Measurements from ENCODE around the gene MRTFB. TPM values are rescaled to one million over a fixed set of nuclear protein-coding genes. Genes with fewer than 3 reads are reported as not detected.

MRTFB gene
- total RNA-seq, 1 donor from 2014 or later, result 89.4 TPM

- DNase-seq (ENCODE audit: low spot score in 2 of 2), result no peak
- H3K9me3 ChIP-seq, result no peaks in the 10 kb centered on the region
- H3K27ac ChIP-seq, result no peak overlapping the region
- no peaks in the 10 kb centered on the region for H3K27me3 ChIP-seq
- intact Hi-C loops (cut with DNase I), result loop anchor here (1.0 to 5.0 kb wide), 4 partner anchors 33 to 353 kb away; partner anchors contain the start of gene ERCC4
- peak; percentile 62 to 83 (median 78) for TF ChIP-seq CTCF (IDR thresholded peaks at IDR 0.05)
- H3K4me3 ChIP-seq, result no peak overlapping the region
- H3K36me3 ChIP-seq, result peaks cover 50 to 68% of the 10 kb centered on the region in 2 donors
- H3K4me1 ChIP-seq, result no peaks in the 10 kb centered on the region
Measured at GRCh38 chr16:14249291-14250032, 178.3 kb downstream of the MRTFB start.

- no peak for DNase-seq (ENCODE audit: low spot score in 2 of 2)
Measured at GRCh38 chr16:14251419-14251818, 180.3 kb downstream of the MRTFB start.

GRCh38 chr16:14252860-14253259 lies 181.7 kb downstream of the MRTFB start:
- no peak for DNase-seq (ENCODE audit: low spot score in 2 of 2)
- Histone ChIP-seq H3K36me3 (peaks cover 29 to 59% of the 10 kb centered on the region in 2 donors), H3K4me3 (no peak overlapping the region), H3K4me1 (no peaks in the 10 kb centered on the region), H3K27me3 (no peaks in the 10 kb centered on the region), H3K9me3 (no peaks in the 10 kb centered on the region), H3K27ac (no peak overlapping the region)
- TF ChIP-seq CTCF (IDR thresholded peaks at IDR 0.05), result no peak
- intact Hi-C loops (cut with DNase I), result no loop called here

More at GRCh38 chr16:14251419-14251818, 180.3 kb downstream of the MRTFB start:
- intact Hi-C loops (cut with DNase I), result no loop called here
- Histone ChIP-seq H3K27me3 (no peaks in the 10 kb centered on the region), H3K9me3 (no peaks in the 10 kb centered on the region), H3K27ac (no peak overlapping the region), H3K36me3 (peaks cover 40 to 60% of the 10 kb centered on the region in 2 donors), H3K4me1 (no peaks in the 10 kb centered on the region), H3K4me3 (no peak overlapping the region)
- no peak for TF ChIP-seq CTCF (IDR thresholded peaks at IDR 0.05)

- no peak for DNase-seq (ENCODE audit: low spot score in 2 of 2)
- Histone ChIP-seq H3K9me3 (no peaks in the 10 kb centered on the region), H3K27ac (no peak overlapping the region), H3K4me3 (no peak overlapping the region), H3K4me1 (no peaks in the 10 kb centered on the region), H3K27me3 (no peaks in the 10 kb centered on the region), H3K36me3 (peaks cover 41 to 75% of the 10 kb centered on the region in 2 donors)
- intact Hi-C loops (cut with DNase I), result no loop called here
- no peak for TF ChIP-seq CTCF (IDR thresholded peaks at IDR 0.05)
Measured at GRCh38 chr16:14263011-14263410, 191.9 kb downstream of the MRTFB start.

GRCh38 chr16:14263769-14264168 lies 192.7 kb downstream of the MRTFB start:
- TF ChIP-seq CTCF (IDR thresholded peaks at IDR 0.05), result no peak
- no peak overlapping the region for H3K4me3 ChIP-seq
- no peak for DNase-seq (ENCODE audit: low spot score in 2 of 2)
- H3K9me3 ChIP-seq, result no peaks in the 10 kb centered on the region
- no peaks in the 10 kb centered on the region for H3K4me1 ChIP-seq
- H3K27ac ChIP-seq, result no peak overlapping the region
- H3K36me3 ChIP-seq, result peaks cover 41 to 68% of the 10 kb centered on the region in 2 donors
- intact Hi-C loops (cut with DNase I), result no loop called here
- H3K27me3 ChIP-seq, result no peaks in the 10 kb centered on the region

Data from ascending aorta (tissue), 2 donors.